H9 (cell line): Measurements from ENCODE around the gene TSFM. TPM values are rescaled to one million over a fixed set of nuclear protein-coding genes. Genes with fewer than 3 reads are reported as not detected.
A peak's percentile ranks its signal among the peaks of the same experiment; 100 is the strongest.

ENCODE experiments used
- DNase-seq: peaks from one replicate; pipeline ENCODE4 v3.0.0-alpha.2; 2017
- H2AFZ ChIP-seq: one replicate; pipeline ENCODE4 v1.6.1; 2013; ENCODE audit warnings: mild to moderate bottlenecking, low read length, control low read depth, moderate library complexity
- H2AK5ac ChIP-seq: 2 replicates; pipeline ENCODE4 v1.6.1; 2013; ENCODE audit warnings: low read length, control low read depth, mixed read lengths; ENCODE audit not compliant: insufficient read length
- H2BK120ac ChIP-seq: one replicate; pipeline ENCODE4 v1.6.1; 2013; ENCODE audit warnings: low read depth, mild to moderate bottlenecking, low read length, control low read depth, inconsistent platforms; ENCODE audit not compliant: poor library complexity, severe bottlenecking
- H2BK12ac ChIP-seq: 2 replicates; pipeline ENCODE4 v1.6.1; 2013; ENCODE audit warnings: low read length, control low read depth, mixed read lengths, low read depth; ENCODE audit not compliant: insufficient read length
- H2BK15ac ChIP-seq: 2 replicates; pipeline ENCODE4 v1.6.1; 2013; ENCODE audit warnings: low read depth, low read length, control low read depth
- H2BK20ac ChIP-seq: one replicate; pipeline ENCODE4 v1.6.1; 2013; ENCODE audit warnings: low read depth, mild to moderate bottlenecking, low read length, control low read depth, inconsistent platforms; ENCODE audit not compliant: poor library complexity, severe bottlenecking
- H2BK5ac ChIP-seq: 2 replicates; pipeline ENCODE4 v1.6.1; 2013; ENCODE audit warnings: low read length, control low read depth, mixed read lengths; ENCODE audit not compliant: insufficient read length
- H3K14ac ChIP-seq: 2 replicates; pipeline ENCODE4 v1.6.1; 2013; ENCODE audit warnings: low read length, control low read depth; ENCODE audit not compliant: insufficient read depth
- H3K18ac ChIP-seq: 2 replicates; pipeline ENCODE4 v1.6.1; 2013; ENCODE audit warnings: low read depth, mild to moderate bottlenecking, mixed read lengths, low read length, control low read depth; ENCODE audit not compliant: insufficient read length
- H3K23ac ChIP-seq: 2 replicates; pipeline ENCODE4 v1.6.1; 2013; ENCODE audit warnings: low read length, control low read depth, mixed read lengths, low read depth; ENCODE audit not compliant: insufficient read length
- H3K23me2 ChIP-seq: 2 replicates; pipeline ENCODE4 v1.6.1; 2013; ENCODE audit warnings: low read depth, mild to moderate bottlenecking, mixed read lengths, low read length, control low read depth; ENCODE audit not compliant: insufficient read length, poor library complexity, severe bottlenecking
- H3K27ac ChIP-seq: 2 replicates; pipeline ENCODE4 v1.5.1; 2013; ENCODE audit warnings: low read length, control low read depth, mixed read lengths, low read depth; ENCODE audit not compliant: insufficient read length
- H3K27me3 ChIP-seq: 2 replicates; pipeline ENCODE4 v1.6.1; 2013; ENCODE audit warnings: low read length, control low read depth, inconsistent platforms; ENCODE audit not compliant: insufficient read depth
- H3K4ac ChIP-seq: 2 replicates; pipeline ENCODE4 v1.6.1; 2013; ENCODE audit warnings: low read depth, mild to moderate bottlenecking, control low read depth, inconsistent platforms, low read length, moderate library complexity
- H3K4me1 ChIP-seq: 2 replicates; pipeline ENCODE4 v1.6.1; 2013; ENCODE audit warnings: low read length, control low read depth, inconsistent platforms; ENCODE audit not compliant: insufficient read depth
- H3K4me2 ChIP-seq: 2 replicates; pipeline ENCODE4 v1.6.1; 2013; ENCODE audit warnings: low read length, control low read depth, mixed read lengths; ENCODE audit not compliant: insufficient read length, insufficient read depth
- H3K56ac ChIP-seq: 2 replicates; pipeline ENCODE4 v1.6.1; 2013; ENCODE audit warnings: low read depth, mild to moderate bottlenecking, mixed read lengths, low read length, control low read depth; ENCODE audit not compliant: insufficient read length
- H3K79me1 ChIP-seq: 2 replicates; pipeline ENCODE4 v1.6.1; 2013; ENCODE audit warnings: low read depth, mild to moderate bottlenecking, moderate library complexity, low read length, control low read depth, inconsistent platforms; ENCODE audit not compliant: insufficient read depth, poor library complexity, severe bottlenecking
- H3K79me2 ChIP-seq: 2 replicates; pipeline ENCODE4 v1.6.1; 2013; ENCODE audit warnings: low read length, control low read depth, inconsistent platforms; ENCODE audit not compliant: insufficient read depth
- H3K9ac ChIP-seq: 2 replicates; pipeline ENCODE4 v1.6.1; 2013; ENCODE audit warnings: low read length, control low read depth, mixed read lengths; ENCODE audit not compliant: insufficient read length; ENCODE audit errors: extremely low read depth
- H3K9me3 ChIP-seq: one replicate; pipeline ENCODE4 v1.6.1; 2013; ENCODE audit warnings: low read depth, low read length, inconsistent platforms; ENCODE audit not compliant: control insufficient read depth
- H3T11ph ChIP-seq: one replicate; pipeline ENCODE4 v1.6.1; 2013; ENCODE audit warnings: mild to moderate bottlenecking, low read length, control low read depth, inconsistent platforms
- H4K20me1 ChIP-seq: one replicate; pipeline ENCODE4 v1.6.1; 2013; ENCODE audit not compliant: control insufficient read depth, insufficient read length, insufficient read depth
- H4K5ac ChIP-seq: 2 replicates; pipeline ENCODE4 v1.6.1; 2013; ENCODE audit warnings: low read depth, mild to moderate bottlenecking, mixed read lengths, low read length, control low read depth; ENCODE audit not compliant: insufficient read length
- H4K8ac ChIP-seq: replicated peaks from 2 replicates; pipeline ENCODE4 v1.6.1; 2013; ENCODE audit warnings: low read length, control low read depth, mixed read lengths, low read depth; ENCODE audit not compliant: insufficient read length
- H4K91ac ChIP-seq: 2 replicates; pipeline ENCODE4 v1.6.1; 2013; ENCODE audit warnings: low read depth, mild to moderate bottlenecking, moderate library complexity, mixed read lengths, low read length, control low read depth; ENCODE audit not compliant: insufficient read length
- H3K27ac Mint-ChIP-seq, 3 experiments: 2 replicates in 2 of 3; 3 replicates in 1 of 3; pipeline ENCODE4 v1.8.0; 2020 to 2021; ENCODE audit warnings: mixed read lengths in 3 of 3, mild to moderate bottlenecking in 1 of 3, moderate library complexity in 1 of 3
- H3K27me3 Mint-ChIP-seq: 2 replicates; pipeline ENCODE4 v1.8.0; 2021; ENCODE audit warnings: low read depth, mild to moderate bottlenecking, moderate library complexity, mixed read lengths
- H3K36me3 Mint-ChIP-seq, 3 experiments: 2 replicates in 2 of 3; 3 replicates in 1 of 3; pipeline ENCODE4 v1.8.0; 2020 to 2021; ENCODE audit warnings: low read depth in 3 of 3, mixed read lengths in 3 of 3; ENCODE audit not compliant: insufficient read depth in 1 of 3
- H3K4me1 Mint-ChIP-seq, 2 experiments: 2 replicates each; pipeline ENCODE4 v1.8.0; 2020; ENCODE audit warnings: mixed read lengths in 2 of 2
- H3K4me3 Mint-ChIP-seq, 2 experiments: 2 replicates in 1 of 2; 3 replicates in 1 of 2; pipeline ENCODE4 v1.8.0; 2020 to 2021; ENCODE audit warnings: mild to moderate bottlenecking in 2 of 2, mixed read lengths in 2 of 2, moderate library complexity in 1 of 2
- H3K9me3 Mint-ChIP-seq, 2 experiments: 2 replicates in 1 of 2; 3 replicates in 1 of 2; pipeline ENCODE4 v1.8.0; 2020; ENCODE audit warnings: mild to moderate bottlenecking in 2 of 2, mixed read lengths in 2 of 2, moderate library complexity in 1 of 2
- WGBS: extraction: QIAGEN DNeasy Blood & Tissue Kit; methylation state at CpG from one replicate; pipeline ENCODE4 v1.1.7; 2013; ENCODE audit warnings: missing lambda C conversion rate, low lambda C conversion rate, mixed read lengths; ENCODE audit not compliant: insufficient read length; ENCODE audit errors: extremely low coverage; 5-methylcytosine and 5-hydroxymethylcytosine counted together
- total RNA-seq: library from RNA; stranded (reverse); gene quantifications from 2 replicates; pipeline ENCODE4 v1.2.1, GENCODE V29; 2021
- TF ChIP-seq, protein P1 (sequence below): fragments of 200-600 bp; sonication (generic); conservative IDR thresholded peaks from 3 replicates; pipeline ENCODE4 v1.8.0; 2021; ENCODE audit warnings: antibody characterized with exemption, mild to moderate bottlenecking

The TSFM gene
- total RNA-seq, 1 experiment from 2014 or later = 50.2 TPM

DNA sequence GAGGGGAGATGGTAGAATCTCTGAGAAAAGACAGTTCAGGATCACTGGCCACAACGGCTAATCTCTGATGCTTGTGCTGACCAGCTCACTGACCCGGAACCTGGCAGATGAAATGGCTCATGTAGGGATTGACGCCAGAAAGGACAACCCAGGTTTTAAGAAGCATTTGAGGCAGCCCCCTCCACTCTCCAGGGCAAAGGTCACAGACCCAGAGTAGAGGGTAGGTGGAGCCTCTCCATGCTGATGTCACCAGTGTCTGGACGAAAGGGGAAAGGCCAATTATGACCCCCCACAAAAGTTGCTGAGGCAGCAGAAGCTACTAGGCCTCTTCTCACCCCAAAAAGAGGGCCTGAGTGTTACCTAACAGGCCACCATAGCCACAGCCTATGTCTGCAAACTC is 11.9 kb upstream of the TSFM start:
- Histone ChIP-seq H3K9me3 (no peaks in the 10 kb centered on the region), H3K79me2 (no peaks in the 10 kb centered on the region), H2AK5ac (no peak overlapping the region), H3K79me1 (no peaks in the 10 kb centered on the region), H2AFZ (no peak overlapping the region), H2BK20ac (no peak overlapping the region), H3K56ac (no peak overlapping the region), H3K4me1 (peaks cover 3% of the 10 kb centered on the region; the same call in 1 of the 2 replicates), H3K18ac (no peak overlapping the region), H3K23ac (no peak overlapping the region), H4K5ac (no peak overlapping the region), H2BK15ac (no peak overlapping the region), H3K9ac (no peak overlapping the region), H2BK120ac (no peak overlapping the region), H3K4ac (no peak overlapping the region), H4K20me1 (no peaks in the 10 kb centered on the region), H3T11ph (no peak overlapping the region), H3K14ac (no peak overlapping the region), H3K27me3 (peaks cover 9% of the 10 kb centered on the region; the same call in 1 of the 2 replicates), H3K27ac (no peak overlapping the region), H4K8ac (no peak overlapping the region), H2BK12ac (no peak overlapping the region), H4K91ac (no peak overlapping the region), H3K23me2 (peaks cover 21% of the 10 kb centered on the region), H3K4me2 (peak overlapping the region; percentile 44), H2BK5ac (no peak overlapping the region)
- Mint-ChIP-seq H3K27ac (no peak overlapping the region; a peak in 1 of 7 replicates), H3K27me3 (peaks cover 20% of the 10 kb centered on the region), H3K9me3 (no peaks in the 10 kb centered on the region), H3K36me3 (peaks cover 20 to 40% (median 31%) of the 10 kb centered on the region in 3 experiments), H3K4me1 (peaks cover 22 to 29% of the 10 kb centered on the region in 2 experiments), H3K4me3 (peak overlapping the region; percentile 98 to 99; a peak in 4 of 5 replicates)
- TF ChIP-seq, protein P1, sequence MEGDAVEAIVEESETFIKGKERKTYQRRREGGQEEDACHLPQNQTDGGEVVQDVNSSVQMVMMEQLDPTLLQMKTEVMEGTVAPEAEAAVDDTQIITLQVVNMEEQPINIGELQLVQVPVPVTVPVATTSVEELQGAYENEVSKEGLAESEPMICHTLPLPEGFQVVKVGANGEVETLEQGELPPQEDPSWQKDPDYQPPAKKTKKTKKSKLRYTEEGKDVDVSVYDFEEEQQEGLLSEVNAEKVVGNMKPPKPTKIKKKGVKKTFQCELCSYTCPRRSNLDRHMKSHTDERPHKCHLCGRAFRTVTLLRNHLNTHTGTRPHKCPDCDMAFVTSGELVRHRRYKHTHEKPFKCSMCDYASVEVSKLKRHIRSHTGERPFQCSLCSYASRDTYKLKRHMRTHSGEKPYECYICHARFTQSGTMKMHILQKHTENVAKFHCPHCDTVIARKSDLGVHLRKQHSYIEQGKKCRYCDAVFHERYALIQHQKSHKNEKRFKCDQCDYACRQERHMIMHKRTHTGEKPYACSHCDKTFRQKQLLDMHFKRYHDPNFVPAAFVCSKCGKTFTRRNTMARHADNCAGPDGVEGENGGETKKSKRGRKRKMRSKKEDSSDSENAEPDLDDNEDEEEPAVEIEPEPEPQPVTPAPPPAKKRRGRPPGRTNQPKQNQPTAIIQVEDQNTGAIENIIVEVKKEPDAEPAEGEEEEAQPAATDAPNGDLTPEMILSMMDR = no peak
- no CpG with 5 or more reads among the region's 4 CpGs for WGBS
- no peak for DNase-seq
